ENCODE data around the gene SPRR4. TPM values are rescaled to one million over a fixed set of nuclear protein-coding genes. Genes with fewer than 3 reads are reported as not detected.

Gene SPRR4, protein sequence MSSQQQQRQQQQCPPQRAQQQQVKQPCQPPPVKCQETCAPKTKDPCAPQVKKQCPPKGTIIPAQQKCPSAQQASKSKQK
- total RNA-seq = not detected in 2 replicates

- no peaks in the 10 kb centered on the region for H3K36me3 ChIP-seq (ENCODE audit: control insufficient read depth, insufficient read depth, low read length)
- no peaks in the 10 kb centered on the region for H3K27me3 ChIP-seq (ENCODE audit: control insufficient read depth, insufficient read depth, low read length)
- TF ChIP-seq CTCF (IDR thresholded peaks at IDR 0.05; ENCODE audit: insufficient read depth, low read length, poor library complexity, severe bottlenecking) = no peak
- DNase-seq (ENCODE audit: low read depth) = no peak
- no peak within 1 kb of the TSS for H3K4me3 ChIP-seq (ENCODE audit: low read depth, low read length)
Observed at GRCh38 chr1:152970495-152970894, at the start of gene SPRR4. Gene SPRR4 (plus strand): TSS chr1:152970648. CDS start chr1:152971891, 1,243 bp downstream.

DNA sequence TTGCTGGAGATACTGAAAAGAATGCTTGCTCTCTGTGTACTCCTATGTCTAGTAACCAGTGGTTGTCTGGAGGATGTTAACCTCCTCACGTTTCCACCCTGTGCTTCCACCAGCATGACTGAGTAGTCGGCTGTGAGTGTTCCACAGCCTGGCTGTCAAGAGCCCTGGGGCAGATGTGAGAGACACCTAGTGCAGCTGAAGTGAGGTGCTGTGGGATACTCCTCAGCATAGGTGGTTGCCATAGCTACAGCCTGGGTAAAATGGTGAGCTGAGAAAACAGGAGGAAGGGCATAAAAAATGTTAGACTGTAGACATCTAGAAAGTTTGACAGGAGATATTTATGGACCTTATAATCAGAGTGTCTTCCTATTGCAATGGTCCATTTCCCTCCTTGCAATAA is 46.3 kb upstream of the SPRR4 start:
- DNase-seq (ENCODE audit: low read depth) = no peak
- H3K27me3 ChIP-seq (ENCODE audit: control insufficient read depth, insufficient read depth, low read length) = no peaks in the 10 kb centered on the region
- H3K4me3 ChIP-seq (ENCODE audit: low read depth, low read length) = no peak overlapping the region
- H3K36me3 ChIP-seq (ENCODE audit: control insufficient read depth, insufficient read depth, low read length) = no peaks in the 10 kb centered on the region
- TF ChIP-seq CTCF (IDR thresholded peaks at IDR 0.05; ENCODE audit: insufficient read depth, low read length, poor library complexity, severe bottlenecking) = no peak

DNA sequence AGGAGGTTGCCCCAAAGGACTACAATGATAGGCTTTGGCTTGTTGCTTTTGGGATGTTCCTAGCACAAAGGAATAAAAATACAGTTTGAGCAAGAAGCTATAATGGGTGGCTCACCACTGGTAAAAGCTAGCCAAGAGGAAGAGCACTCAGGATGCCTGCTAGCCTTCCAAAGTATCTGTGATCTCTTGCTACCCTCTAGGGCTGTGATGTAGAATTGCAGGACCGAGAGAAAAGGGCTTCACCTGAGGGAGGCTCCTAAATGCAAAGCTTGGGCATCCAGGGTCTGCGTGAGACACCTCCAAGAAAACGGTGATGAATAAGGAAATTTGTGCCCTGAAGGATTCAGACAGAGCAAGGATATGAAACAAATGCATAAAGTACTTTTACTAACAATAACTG is 44.4 kb upstream of the SPRR4 start:
- H3K36me3 ChIP-seq (ENCODE audit: control insufficient read depth, insufficient read depth, low read length) = no peaks in the 10 kb centered on the region
- TF ChIP-seq CTCF (IDR thresholded peaks at IDR 0.05; ENCODE audit: insufficient read depth, low read length, poor library complexity, severe bottlenecking) = peak; percentile 15
- no peak overlapping the region for H3K4me3 ChIP-seq (ENCODE audit: low read depth, low read length)
- no peak for DNase-seq (ENCODE audit: low read depth)
- H3K27me3 ChIP-seq (ENCODE audit: control insufficient read depth, insufficient read depth, low read length) = no peaks in the 10 kb centered on the region

DNA sequence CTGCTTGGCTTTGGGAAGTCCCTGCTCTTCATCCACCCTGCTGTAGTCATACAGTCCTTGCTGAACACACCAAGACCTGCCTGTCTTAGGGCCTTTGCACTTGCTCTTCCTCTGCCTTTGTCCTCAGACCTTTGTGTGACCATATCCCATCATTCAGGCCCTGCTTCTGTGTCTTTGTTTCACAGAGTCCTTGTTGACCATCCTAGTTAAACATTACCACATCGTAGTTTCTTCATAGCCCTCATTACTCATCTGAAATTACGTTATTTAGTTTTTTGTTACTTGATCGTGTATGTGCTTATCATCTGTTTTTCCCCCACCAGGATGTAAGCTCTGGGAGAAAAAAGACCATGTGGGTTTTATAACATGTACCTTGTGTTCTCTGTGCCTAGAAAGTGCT is 41.8 kb upstream of the SPRR4 start:
- no peaks in the 10 kb centered on the region for H3K36me3 ChIP-seq (ENCODE audit: control insufficient read depth, insufficient read depth, low read length)
- TF ChIP-seq CTCF (IDR thresholded peaks at IDR 0.05; ENCODE audit: insufficient read depth, low read length, poor library complexity, severe bottlenecking) = no peak
- no peak overlapping the region for H3K4me3 ChIP-seq (ENCODE audit: low read depth, low read length)
- no peak for DNase-seq (ENCODE audit: low read depth)
- no peaks in the 10 kb centered on the region for H3K27me3 ChIP-seq (ENCODE audit: control insufficient read depth, insufficient read depth, low read length)

- Histone ChIP-seq H3K4me3 (ENCODE audit: low read depth, low read length) (no peak overlapping the region), H3K36me3 (ENCODE audit: control insufficient read depth, insufficient read depth, low read length) (no peaks in the 10 kb centered on the region), H3K27me3 (ENCODE audit: control insufficient read depth, insufficient read depth, low read length) (no peaks in the 10 kb centered on the region)
- DNase-seq (ENCODE audit: low read depth) = no peak
- TF ChIP-seq CTCF (IDR thresholded peaks at IDR 0.05; ENCODE audit: insufficient read depth, low read length, poor library complexity, severe bottlenecking) = no peak
Observed at GRCh38 chr1:152932170-152932811, 38.2 kb upstream of the SPRR4 start.

DNA sequence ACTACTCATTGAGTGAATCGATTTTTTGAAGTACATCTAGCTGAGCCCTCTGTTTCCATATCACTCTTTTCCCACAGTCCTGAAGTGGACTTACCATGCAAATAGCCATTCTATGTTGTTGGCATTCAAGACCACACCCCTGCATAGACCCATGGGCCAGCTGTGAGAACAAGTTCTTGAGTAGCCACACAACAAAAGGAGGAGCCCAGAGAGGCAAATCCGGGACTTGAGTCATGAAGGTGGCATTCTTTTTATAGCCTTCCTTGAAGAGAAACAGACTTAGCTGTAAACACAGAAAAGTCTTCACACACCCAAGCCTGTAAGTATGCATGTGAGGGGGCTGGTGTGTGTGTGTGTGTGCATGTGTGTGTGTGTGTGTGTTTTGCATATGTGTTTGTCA is 37.3 kb upstream of the SPRR4 start:
- no peak for TF ChIP-seq CTCF (IDR thresholded peaks at IDR 0.05; ENCODE audit: insufficient read depth, low read length, poor library complexity, severe bottlenecking)
- Histone ChIP-seq H3K27me3 (ENCODE audit: control insufficient read depth, insufficient read depth, low read length) (no peaks in the 10 kb centered on the region), H3K4me3 (ENCODE audit: low read depth, low read length) (no peak overlapping the region), H3K36me3 (ENCODE audit: control insufficient read depth, insufficient read depth, low read length) (no peaks in the 10 kb centered on the region)
- no peak for DNase-seq (ENCODE audit: low read depth)
